Stimulated activated CD8-positive, alpha-beta memory T cell treated with anti-CD3 and anti-CD28 coated beads, Interleukin-4, amount 100 ng/mL, for 4 hours (primary cell): ENCODE results near the gene AHNAK2.
"Not testable (repeated sequence)": the region's sequence is repeated elsewhere in the genome, so short reads cannot be mapped to it uniquely, and the experiment has no call there.

Experiments used
- DNase-seq, 2 donors: peaks; one replicate each; pipeline ENCODE4 v3.0.0-alpha.2; 2020; ENCODE audit warnings: low read depth in 2 of 2, low spot score in 1 of 2

AHNAK2 gene

DNA sequence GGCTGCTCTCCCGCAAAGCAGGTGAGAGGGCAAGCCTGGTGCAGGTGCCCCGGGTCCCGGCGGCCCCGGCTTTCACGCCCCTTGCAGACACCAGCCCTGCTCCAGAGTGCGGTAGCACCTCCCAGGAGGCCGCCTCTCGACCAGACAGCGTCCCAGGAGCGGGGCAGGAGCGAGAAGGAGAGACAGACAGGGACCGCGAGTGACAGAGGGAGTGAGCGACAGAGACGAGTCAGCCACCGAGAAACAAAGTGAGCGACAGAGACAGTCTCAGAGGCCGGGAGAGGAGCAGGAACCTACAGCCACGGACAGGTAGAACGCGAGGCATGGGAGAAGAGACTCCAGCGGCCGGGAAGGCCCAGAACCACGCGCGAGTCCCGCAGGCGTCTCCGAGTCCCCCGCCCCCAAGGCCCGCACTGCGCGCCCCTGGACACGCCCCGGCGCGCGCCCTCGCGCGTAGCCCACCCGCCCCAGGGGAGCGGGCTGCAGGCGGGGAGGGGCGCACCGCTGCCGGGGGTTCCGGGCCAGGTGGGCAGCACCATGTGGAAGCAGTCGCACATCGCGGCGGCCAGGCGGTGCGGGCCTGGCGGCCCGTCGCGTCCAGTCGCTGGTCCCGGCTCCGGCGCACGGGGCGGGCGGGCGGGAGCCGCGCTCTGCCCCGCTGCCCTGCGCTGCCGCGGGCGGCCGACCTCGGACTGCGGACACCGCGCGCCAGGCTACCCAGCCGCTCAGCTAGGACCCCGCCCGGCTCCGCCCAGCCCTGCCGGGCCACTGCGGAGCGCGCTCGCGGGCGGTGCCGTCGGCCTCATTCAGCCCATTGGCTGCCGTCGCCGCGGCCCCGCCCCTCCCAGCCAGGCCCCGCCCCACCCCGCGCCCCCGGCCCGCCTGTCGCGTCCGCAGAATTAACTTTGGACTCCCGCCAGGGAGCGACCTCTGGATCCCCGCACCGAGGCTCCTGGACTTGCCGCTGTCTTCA lies at the start of gene AHNAK2:
Gene AHNAK2 (minus strand): TSS at position 694 of the 973 bp plus-strand sequence. CDS start 137 bp downstream, at position 557.
- no peak for DNase-seq

DNA sequence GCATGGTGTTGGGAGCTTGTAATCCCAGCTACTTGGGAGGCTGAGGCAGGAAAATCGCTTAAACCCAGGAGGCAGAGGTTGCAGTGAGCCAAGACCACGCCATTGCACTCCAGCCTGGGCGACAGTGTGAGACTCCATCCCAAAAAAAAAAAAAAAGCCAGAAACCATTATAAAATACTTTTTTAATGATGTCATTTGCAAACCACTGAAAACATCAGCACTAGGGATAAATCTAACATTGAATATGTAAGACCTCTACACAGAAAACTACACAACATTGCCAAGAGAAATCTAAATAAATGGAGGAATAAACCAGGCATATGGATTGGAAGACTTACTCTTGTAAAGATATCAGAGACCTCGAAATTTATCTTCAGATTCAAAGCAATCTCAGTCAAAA lies 49.5 kb upstream of the AHNAK2 start:
- DNase-seq = not testable (repeated sequence)

DNA sequence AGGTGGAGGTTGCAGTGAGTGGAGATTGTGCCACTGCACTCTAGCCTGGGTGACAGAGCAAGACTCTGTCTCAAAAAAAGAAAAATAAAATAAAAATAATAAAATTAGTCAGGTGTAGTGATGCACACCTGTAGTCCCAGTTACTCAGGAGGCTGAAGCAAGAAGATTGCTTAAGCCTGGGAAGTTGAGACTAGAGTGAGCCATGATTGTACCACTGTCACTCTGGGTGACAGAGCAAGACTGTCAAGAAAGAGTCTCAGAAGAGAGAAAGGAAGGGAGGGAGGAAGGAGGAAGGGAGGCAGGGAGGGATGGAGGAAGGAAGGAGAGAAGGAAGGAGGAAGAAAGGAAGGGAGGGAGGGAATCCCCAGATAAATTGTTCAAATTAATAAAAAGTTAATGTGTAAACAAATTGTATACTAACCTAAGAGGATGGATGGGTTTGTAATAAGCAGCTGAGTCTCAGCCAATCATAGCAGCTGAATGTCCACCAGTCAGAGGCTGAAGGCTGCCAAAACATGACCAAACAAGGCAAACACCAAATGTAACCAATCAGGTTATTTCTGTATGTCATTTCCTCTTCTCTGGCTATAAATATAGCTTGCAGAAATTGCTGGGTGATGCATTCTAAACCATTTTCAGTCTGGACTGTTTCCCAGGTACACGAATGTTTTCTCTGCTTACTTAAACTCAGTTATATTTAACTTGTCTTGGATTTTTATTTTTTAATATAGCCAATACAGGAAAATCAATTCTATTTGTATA lies 48.8 kb upstream of the AHNAK2 start:
- no peak for DNase-seq

DNA sequence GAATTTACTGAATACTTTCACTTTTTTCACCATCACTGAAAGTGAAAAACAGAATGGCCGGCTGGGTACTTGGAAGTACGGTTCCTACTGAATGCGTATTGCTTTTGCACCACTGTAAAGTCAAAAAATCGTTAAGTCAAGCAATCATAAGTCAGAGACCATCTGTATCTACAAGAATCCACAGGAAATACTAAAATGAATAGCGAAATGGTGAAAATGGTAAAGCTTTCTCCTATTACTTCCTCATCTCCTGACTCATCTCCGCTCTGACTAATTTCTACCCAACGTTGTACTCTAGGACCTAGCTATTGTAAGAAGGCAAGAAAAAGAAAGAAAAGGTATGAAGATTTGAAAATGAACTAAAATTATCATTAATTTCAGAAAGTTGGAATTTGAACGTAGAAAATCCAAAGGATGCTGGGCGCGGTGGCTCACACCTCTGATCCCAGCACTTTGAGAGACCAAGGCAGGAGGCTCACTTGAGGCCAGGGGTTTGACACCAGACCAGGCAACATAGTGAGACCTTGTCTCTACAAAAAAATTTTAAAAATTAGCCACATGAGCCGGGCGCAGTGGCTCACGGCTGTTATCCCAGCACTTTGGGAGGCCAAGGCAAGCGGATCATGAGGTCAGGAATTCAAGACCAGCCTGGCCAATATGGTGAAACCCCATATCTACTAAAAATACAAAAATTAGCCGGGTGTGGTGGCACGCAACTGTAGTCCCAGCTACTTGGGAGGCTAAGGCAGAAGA lies 48.0 kb upstream of the AHNAK2 start:
- no peak for DNase-seq

DNA sequence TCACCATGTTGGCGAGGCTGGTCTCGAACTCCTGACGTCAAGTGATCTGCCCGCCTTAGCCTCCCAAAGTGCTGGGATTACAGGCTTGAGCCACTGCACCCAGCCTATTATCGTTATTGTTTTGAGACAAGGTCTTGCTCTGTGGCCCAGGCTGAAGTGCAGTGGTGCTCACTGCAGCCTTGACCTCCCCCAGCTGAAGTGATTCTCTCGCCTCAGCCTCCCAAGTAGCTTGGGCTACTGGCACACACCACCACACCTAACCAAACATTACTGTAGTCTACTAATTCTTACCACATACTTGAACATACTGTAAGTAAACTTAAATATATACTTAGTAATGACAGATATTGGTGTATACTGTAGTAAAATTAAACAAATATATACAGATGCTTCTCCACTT lies 47.3 kb upstream of the AHNAK2 start:
- DNase-seq = no peak

DNA sequence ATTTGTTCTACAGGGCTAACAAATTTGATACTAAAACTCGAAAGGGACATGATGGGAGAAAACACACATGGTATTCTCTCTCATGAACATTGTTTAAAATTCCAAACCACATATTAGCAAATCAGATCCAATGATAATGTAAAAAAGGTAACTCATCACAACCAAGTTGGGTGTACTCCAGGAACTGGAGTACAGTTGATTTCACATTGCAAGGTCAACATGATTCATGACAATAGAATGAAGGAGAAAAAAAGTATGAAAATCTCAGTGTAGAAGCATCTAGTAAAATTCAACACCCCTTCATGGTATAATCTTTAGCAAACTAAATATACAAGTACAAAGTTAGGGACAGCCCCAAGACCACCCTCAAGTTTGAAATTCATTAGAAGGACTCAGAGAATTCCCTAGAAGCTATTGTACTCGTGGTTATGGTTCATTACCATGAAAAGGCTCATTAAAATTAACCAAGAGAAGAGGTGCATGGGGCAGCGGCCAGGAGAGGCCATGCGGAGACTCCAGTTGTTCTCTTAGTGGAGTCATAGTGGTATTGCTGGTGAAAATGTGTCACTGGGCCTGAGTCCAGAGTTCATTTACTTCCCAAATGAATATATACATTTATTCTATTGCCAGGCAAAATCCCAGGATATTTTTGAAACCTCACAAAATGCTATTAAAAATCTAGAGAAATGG lies 45.8 kb upstream of the AHNAK2 start:
- DNase-seq = no peak

DNA sequence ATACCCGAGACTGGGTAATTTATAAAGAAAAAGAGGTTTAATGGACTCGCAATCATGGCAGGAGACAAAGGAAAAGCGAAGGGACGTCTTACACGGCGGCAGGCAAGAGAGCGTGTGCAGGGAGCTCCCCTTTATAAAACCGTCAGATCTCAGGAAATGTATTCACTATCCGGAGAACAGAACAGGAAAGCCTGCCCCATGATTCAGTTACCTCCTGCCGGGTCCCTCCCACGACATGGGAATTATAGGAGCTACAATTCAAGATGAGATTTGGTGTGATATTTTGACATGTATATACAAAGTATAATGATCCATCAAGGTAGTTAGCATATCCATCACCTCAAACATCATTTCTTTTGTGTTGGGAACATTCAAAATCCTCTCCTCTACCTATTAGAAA lies 45.0 kb upstream of the AHNAK2 start:
- DNase-seq = no peak

- no peak for DNase-seq
These were observed 44.1 kb upstream of the AHNAK2 start for GRCh38 chr14:105022276-105022670.

- DNase-seq = no peak
These were observed 43.6 kb upstream of the AHNAK2 start for GRCh38 chr14:105021656-105022275.

DNA sequence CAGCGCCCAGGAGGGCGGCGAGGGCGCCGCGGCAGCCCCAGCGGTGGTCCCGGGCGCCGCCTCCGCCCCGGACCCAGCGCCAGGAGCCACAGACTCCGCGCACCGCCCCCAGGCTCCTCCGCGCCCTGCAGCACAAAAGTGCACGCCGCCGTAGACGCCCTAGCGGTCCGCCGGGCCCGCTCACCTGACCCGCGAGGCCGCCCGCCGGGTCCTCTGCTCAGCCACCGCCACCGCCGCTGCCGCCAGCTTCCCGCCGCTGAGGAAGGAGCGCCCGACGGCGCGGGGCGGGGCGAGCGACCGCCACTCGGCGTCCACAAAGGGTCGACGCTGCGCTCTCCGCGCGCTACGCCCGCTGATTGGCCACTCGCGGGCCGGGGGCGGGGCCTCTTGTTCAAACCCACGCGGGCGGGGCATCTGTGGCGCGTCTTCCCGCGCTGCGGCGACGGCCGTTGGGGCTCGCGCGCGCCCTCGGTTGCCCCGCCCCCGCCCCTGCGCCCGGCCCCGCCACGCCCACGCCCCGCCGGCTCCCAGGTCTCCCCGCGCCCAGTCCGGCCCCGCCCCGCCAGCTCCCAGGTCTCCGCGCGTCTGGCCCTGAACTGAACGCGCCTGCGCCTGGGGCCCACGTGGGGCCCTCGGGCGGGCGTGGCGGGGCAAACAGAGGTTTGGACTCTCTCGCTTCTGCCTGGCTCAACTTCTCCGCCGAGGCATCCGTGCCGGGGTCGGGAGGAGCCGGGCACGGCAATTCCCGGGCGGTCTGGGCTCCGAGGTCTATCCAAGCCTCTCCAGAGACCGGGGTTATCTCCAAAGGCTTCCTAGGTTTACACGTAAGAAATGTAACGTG lies 42.9 kb upstream of the AHNAK2 start, which contains the start of gene CDCA4:
Gene CDCA4 (minus strand): TSS at position 269 of the 841 bp plus-strand sequence. CDS start 9,154 bp downstream, outside the sequence.
- DNase-seq = peak; percentile 95 to 96

- peak; percentile 22 to 34 for DNase-seq
These were observed 42.0 kb upstream of the AHNAK2 start for GRCh38 chr14:105019861-105020814.

GRCh38 chr14:105018414-105018813 lies 40.2 kb upstream of the AHNAK2 start:
- no peak for DNase-seq

GRCh38 chr14:105015905-105016304 lies 37.7 kb upstream of the AHNAK2 start:
- DNase-seq = no peak

- DNase-seq = no peak
These were observed 37.1 kb upstream of the AHNAK2 start for GRCh38 chr14:105015242-105015641.

GRCh38 chr14:105014631-105015030 lies 36.5 kb upstream of the AHNAK2 start:
- no peak for DNase-seq

GRCh38 chr14:105014032-105014431 lies 35.9 kb upstream of the AHNAK2 start:
- DNase-seq = no peak

DNA sequence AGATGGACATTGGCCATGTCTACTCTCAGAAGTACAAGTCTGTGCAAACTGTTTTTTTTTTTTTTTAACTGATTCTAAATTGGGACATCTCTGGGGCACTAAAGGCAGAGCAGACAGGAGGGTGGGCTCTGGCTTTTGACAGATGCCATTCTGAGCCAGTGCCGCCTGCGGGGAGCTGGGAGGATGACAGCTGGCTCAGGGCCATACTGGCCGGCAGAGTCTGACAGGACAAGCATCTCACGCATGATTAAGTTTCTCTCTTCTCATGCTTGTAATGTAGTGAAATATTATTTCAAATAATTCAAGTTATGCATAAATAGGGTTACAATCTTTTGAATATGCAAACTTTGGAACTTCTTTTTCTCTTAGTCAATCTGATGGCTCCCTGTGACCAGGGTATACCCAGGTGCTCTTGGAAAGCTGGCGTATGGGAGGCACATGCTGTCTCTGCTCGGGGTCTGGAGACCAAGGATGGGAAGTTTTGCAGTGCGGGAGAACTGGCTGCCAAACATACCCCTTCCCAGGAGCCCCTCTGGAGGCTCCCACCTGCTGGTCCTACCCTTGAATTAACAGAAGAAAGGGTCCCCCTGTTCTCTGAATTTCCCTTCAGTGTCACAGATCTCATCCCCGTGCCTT lies 35.1 kb upstream of the AHNAK2 start:
- DNase-seq = no peak
